Measurements from ENCODE around the gene CTSW. TPM values are rescaled to one million over a fixed set of nuclear protein-coding genes. Genes with fewer than 3 reads are reported as not detected.

CTSW gene
- total RNA-seq, 6 donors from 2014 or later = 2.1 to 20.7 (median 11.4) TPM

- Histone ChIP-seq H3K27ac (peak within 1 kb of the TSS; percentile 94 to 99 (median 97)), H3K4me3 (peak within 1 kb of the TSS; percentile 75 to 99 (median 89)), H3K36me3 (peaks cover 0 to 25% (median 11%) of the 10 kb centered on the region in 4 donors), H3K27me3 (no peaks in the 10 kb centered on the region), H3K4me1 (peaks cover 46 to 52% (median 48%) of the 10 kb centered on the region in 4 donors), H3K9me3 (no peaks in the 10 kb centered on the region)
- 0% methylated on average over 21 of the region's 59 CpGs; no CpG with 5 or more reads in 1 of the 2 donors for WGBS, 2 donors
- ATAC-seq (ENCODE audit: low FRiP score in 2 of 2) (peak; percentile 96 to 97), DNase-seq (peak; percentile 100)
- TF ChIP-seq CTCF (IDR thresholded peaks at IDR 0.05) (peak in 1 of 6 experiments; percentile 24), POLR2A (IDR thresholded peaks at IDR 0.05) (peak in 3 of 4 donors; percentile 25 to 78 (median 69)), EP300 (IDR thresholded peaks at IDR 0.05) (peak in 1 of 4 donors; percentile 35), POLR2AphosphoS5 (IDR thresholded peaks at IDR 0.05) (peak; percentile 65 to 79)
Observed at GRCh38 chr11:65919141-65919572, 39.5 kb downstream of the CTSW start, which contains the start of gene DRAP1. TSS of gene DRAP1 (plus strand) at chr11:65919426. CDS start at chr11:65919502, 76 bp downstream.

- Histone ChIP-seq H3K27ac (peak overlapping the region; percentile 84 to 99 (median 87)), H3K27me3 (no peaks in the 10 kb centered on the region), H3K36me3 (peaks cover 0 to 25% (median 11%) of the 10 kb centered on the region in 4 donors), H3K4me1 (peaks cover 46 to 52% (median 47%) of the 10 kb centered on the region in 4 donors), H3K4me3 (peak overlapping the region; percentile 75 to 99 (median 82)), H3K9me3 (no peaks in the 10 kb centered on the region)
- ATAC-seq (ENCODE audit: low FRiP score in 2 of 2) = peak; percentile 0 to 63
- peak; percentile 45 to 90 for DNase-seq
- TF ChIP-seq POLR2A (IDR thresholded peaks at IDR 0.05) (no peak), CTCF (IDR thresholded peaks at IDR 0.05) (peak in 1 of 6 experiments; percentile 5), EP300 (IDR thresholded peaks at IDR 0.05) (no peak), POLR2AphosphoS5 (IDR thresholded peaks at IDR 0.05) (no peak)
- WGBS, 2 donors = 0% methylated on average over 9 to 46 of the region's 60 CpGs
Observed at GRCh38 chr11:65919573-65920371, 40.1 kb downstream of the CTSW start.

GRCh38 chr11:65920372-65920802 lies 40.8 kb downstream of the CTSW start:
- Histone ChIP-seq H3K27me3 (no peaks in the 10 kb centered on the region), H3K4me3 (peak overlapping the region; percentile 75 to 99 (median 82)), H3K36me3 (peaks cover 0 to 25% (median 11%) of the 10 kb centered on the region in 4 donors), H3K9me3 (no peaks in the 10 kb centered on the region), H3K27ac (peak overlapping the region in 3 of 4 donors; percentile 86 to 99 (median 88)), H3K4me1 (peaks cover 41 to 46% (median 42%) of the 10 kb centered on the region in 4 donors)
- TF ChIP-seq CTCF (IDR thresholded peaks at IDR 0.05) = no peak
- no peak for TF ChIP-seq POLR2AphosphoS5 (IDR thresholded peaks at IDR 0.05)
- no peak for TF ChIP-seq EP300 (IDR thresholded peaks at IDR 0.05)
- 65 to 67% methylated on average over 14 to 15 of the region's 15 CpGs for WGBS, 2 donors
- DNase-seq (peak in 1 of 2 donors; percentile 83), ATAC-seq (ENCODE audit: low FRiP score in 2 of 2) (no peak)

- WGBS, 2 donors = 91 to 97% methylated on average over 7 to 12 of the region's 12 CpGs
- Histone ChIP-seq H3K36me3 (peaks cover 0 to 25% (median 11%) of the 10 kb centered on the region in 4 donors), H3K27me3 (no peaks in the 10 kb centered on the region), H3K27ac (peak overlapping the region in 1 of 4 donors; percentile 99), H3K9me3 (no peaks in the 10 kb centered on the region), H3K4me1 (peaks cover 34 to 39% (median 35%) of the 10 kb centered on the region in 4 donors), H3K4me3 (peak overlapping the region in 1 of 4 donors; percentile 83)
- DNase-seq (no peak), ATAC-seq (ENCODE audit: low FRiP score in 2 of 2) (no peak)
- TF ChIP-seq POLR2AphosphoS5 (IDR thresholded peaks at IDR 0.05) (no peak), EP300 (IDR thresholded peaks at IDR 0.05) (no peak), POLR2A (IDR thresholded peaks at IDR 0.05) (no peak), CTCF (IDR thresholded peaks at IDR 0.05) (no peak)
Observed at GRCh38 chr11:65921033-65921555, 41.5 kb downstream of the CTSW start.
